Smooth muscle cell (in vitro differentiated cells): Measurements from ENCODE around the gene SHISA6. TPM values are rescaled to one million over a fixed set of nuclear protein-coding genes. Genes with fewer than 3 reads are reported as not detected.

Experiments used
- DNase-seq: peaks from one replicate; lab custom pipeline; 2025; ENCODE audit not compliant: unreplicated experiment; lab: John Stamatoyannopoulos, UW
- H2AFZ ChIP-seq: fragments of 200-600 bp; sonication (generic); 2 replicates; pipeline ENCODE4 v1.6.0; 2016; ENCODE audit warnings: antibody characterized with exemption, low read depth, mild to moderate bottlenecking
- H3F3A ChIP-seq: fragments of 200-600 bp; sonication (generic); 2 replicates; pipeline ENCODE4 v1.6.0; 2017; ENCODE audit warnings: antibody characterized with exemption, low read depth
- H3K27ac ChIP-seq: fragments of 200-600 bp; sonication (generic); 2 replicates; pipeline ENCODE4 v1.5.1; 2016; ENCODE audit warnings: low read depth, mild to moderate bottlenecking
- H3K27me3 ChIP-seq: fragments of 200-600 bp; sonication (generic); 2 replicates; pipeline ENCODE4 v1.6.1; 2016; ENCODE audit warnings: low read depth, mild to moderate bottlenecking
- H3K36me3 ChIP-seq: fragments of 200-600 bp; sonication (generic); 2 replicates; pipeline ENCODE4 v1.5.1; 2016; ENCODE audit warnings: low read depth
- H3K4me1 ChIP-seq: fragments of 200-600 bp; sonication (generic); 2 replicates; pipeline ENCODE4 v1.5.1; 2016; ENCODE audit warnings: low read depth
- H3K4me2 ChIP-seq: fragments of 200-600 bp; sonication (generic); 2 replicates; pipeline ENCODE4 v1.6.0; 2016; ENCODE audit warnings: mild to moderate bottlenecking
- H3K4me3 ChIP-seq: fragments of 200-600 bp; sonication (generic); 2 replicates; pipeline ENCODE4 v1.5.1; 2016; ENCODE audit warnings: mild to moderate bottlenecking
- H3K79me2 ChIP-seq: fragments of 200-600 bp; sonication (generic); 2 replicates; pipeline ENCODE4 v1.6.0; 2016; ENCODE audit warnings: low read depth, mild to moderate bottlenecking
- H3K9ac ChIP-seq: fragments of 200-600 bp; sonication (generic); 2 replicates; pipeline ENCODE4 v1.6.0; 2016; ENCODE audit warnings: low read depth
- H3K9me3 ChIP-seq: fragments of 200-600 bp; sonication (generic); replicated peaks from 2 replicates; pipeline ENCODE4 v1.5.1; 2016; ENCODE audit warnings: low read depth
- H4K20me1 ChIP-seq: fragments of 200-600 bp; sonication (generic); 2 replicates; pipeline ENCODE4 v1.6.0; 2016; ENCODE audit warnings: low read depth
- CTCF ChIP-seq: fragments of 200-600 bp; sonication (generic); IDR thresholded peaks from 2 replicates; pipeline ENCODE4 v1.5.1; 2017; ENCODE audit warnings: borderline replicate concordance, mild to moderate bottlenecking, antibody characterized with exemption; ENCODE audit not compliant: insufficient read depth, poor library complexity, severe bottlenecking
- WGBS: methylation state at CpG from one replicate; pipeline ENCODE4 v1.1.7; 2016; ENCODE audit warnings: low lambda C conversion rate; 5-methylcytosine and 5-hydroxymethylcytosine counted together
- polyA plus RNA-seq: library from polyadenylated mRNA; unstranded; fragments of >200 nt; fragmentation: Nextera tagmentation; extraction: Ambion mirVana; gene quantifications from 2 replicates; pipeline ENCODE4 v1.2.1, GENCODE V29; 2016
- total RNA-seq: library from RNA; depleted of rRNA; stranded (reverse); fragments of >200 nt; gene quantifications from 2 replicates; pipeline ENCODE4 v1.2.3, GENCODE V29; 2014

SHISA6 gene
- total and polyA plus RNA-seq, 2 experiments from 2014 or later: 0.04 to 0.35 TPM

DNA sequence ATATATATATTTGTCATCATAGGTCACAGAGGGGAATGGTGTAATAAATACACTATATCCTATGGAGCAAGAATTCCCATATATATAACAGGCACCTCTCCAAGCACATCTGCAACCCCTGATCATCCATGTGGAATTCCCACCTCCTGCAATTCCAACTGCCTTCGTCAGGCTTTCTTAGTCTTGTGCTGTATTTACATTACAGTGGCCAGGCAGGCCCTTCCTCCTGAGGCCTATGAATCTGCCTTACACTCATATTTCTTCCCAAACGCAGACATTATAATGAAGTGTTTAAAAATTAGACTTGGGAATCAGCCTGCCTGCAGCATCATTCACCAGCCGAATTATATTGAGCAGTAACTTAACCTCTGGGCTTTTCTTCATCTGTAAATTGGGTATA, 338.0 kb downstream of the SHISA6 start:
- WGBS: 79% methylated on average over 3 of the region's 3 CpGs
- H3K36me3 ChIP-seq: no peaks in the 10 kb centered on the region
- no peak overlapping the region for H2AFZ ChIP-seq
- no peak for TF ChIP-seq CTCF
- no peaks in the 10 kb centered on the region for H3F3A ChIP-seq
- no peaks in the 10 kb centered on the region for H4K20me1 ChIP-seq
- no peak overlapping the region for H3K27ac ChIP-seq
- no peaks in the 10 kb centered on the region for H3K4me1 ChIP-seq
- no peak overlapping the region for H3K4me2 ChIP-seq
- H3K4me3 ChIP-seq: no peak overlapping the region
- no peak overlapping the region for H3K9ac ChIP-seq
- no peaks in the 10 kb centered on the region for H3K9me3 ChIP-seq
- DNase-seq: no peak
- H3K27me3 ChIP-seq: no peaks in the 10 kb centered on the region
- H3K79me2 ChIP-seq: no peaks in the 10 kb centered on the region

DNA sequence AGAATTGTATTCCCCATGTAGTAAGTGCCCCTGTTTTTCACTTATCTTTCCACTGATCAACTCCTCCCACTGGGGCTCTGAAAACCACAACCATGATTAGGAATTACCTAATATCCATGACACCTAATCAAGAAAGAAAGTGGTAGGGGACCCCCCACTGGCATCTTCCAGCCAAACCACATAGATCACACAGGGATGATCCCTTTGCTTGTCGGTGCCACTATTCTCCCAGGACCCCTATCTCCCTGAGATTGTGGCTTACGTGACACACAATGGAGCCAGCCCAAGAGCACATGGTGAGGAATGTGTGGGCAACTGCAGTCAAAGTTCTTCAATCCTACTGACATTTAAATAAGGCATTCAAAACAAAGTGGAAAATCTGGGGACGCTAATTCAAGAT, 339.7 kb downstream of the SHISA6 start:
- H3K36me3 ChIP-seq: no peaks in the 10 kb centered on the region
- no peak overlapping the region for H3K4me2 ChIP-seq
- H2AFZ ChIP-seq: no peak overlapping the region
- H3F3A ChIP-seq: no peaks in the 10 kb centered on the region
- 89% methylated on average over 3 of the region's 3 CpGs for whole genome bisulfite sequencing
- H3K9ac ChIP-seq: no peak overlapping the region
- TF ChIP-seq CTCF: no peak
- no peaks in the 10 kb centered on the region for H3K9me3 ChIP-seq
- no peaks in the 10 kb centered on the region for H3K27me3 ChIP-seq
- no peak for DNase-seq
- no peaks in the 10 kb centered on the region for H3K79me2 ChIP-seq
- no peak overlapping the region for H3K27ac ChIP-seq
- H3K4me1 ChIP-seq: no peaks in the 10 kb centered on the region
- no peaks in the 10 kb centered on the region for H4K20me1 ChIP-seq
- no peak overlapping the region for H3K4me3 ChIP-seq

DNA sequence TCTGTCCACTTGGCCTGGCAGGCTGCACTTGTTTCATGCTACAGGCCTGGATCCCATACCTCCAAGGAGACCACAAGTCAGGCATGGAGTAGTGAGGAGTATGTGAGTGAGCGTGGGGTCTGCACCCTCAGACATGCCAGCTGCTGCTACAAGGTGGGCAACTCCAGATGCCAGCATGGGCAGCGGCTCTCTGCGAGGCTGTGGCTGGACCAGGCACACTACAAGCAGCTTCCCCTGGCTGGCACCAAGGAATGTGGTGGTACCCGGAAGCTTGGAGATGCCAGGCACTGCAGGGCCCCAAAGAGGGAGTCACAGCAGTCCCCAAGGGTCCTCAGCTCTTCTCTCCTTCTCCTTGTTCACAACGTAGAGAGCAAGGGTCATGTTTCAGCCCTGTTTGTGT, 341.2 kb downstream of the SHISA6 start:
- 82% methylated on average over 5 of the region's 5 CpGs for WGBS

More for the DNA sequence above, 341.2 kb downstream of the SHISA6 start:
- H3K79me2 ChIP-seq: no peaks in the 10 kb centered on the region
- no peak overlapping the region for H3K4me2 ChIP-seq
- TF ChIP-seq CTCF: no peak
- no peak overlapping the region for H3K27ac ChIP-seq
- no peak overlapping the region for H2AFZ ChIP-seq
- H3K4me1 ChIP-seq: no peaks in the 10 kb centered on the region
- H3K9me3 ChIP-seq: no peaks in the 10 kb centered on the region
- no peak overlapping the region for H3K4me3 ChIP-seq
- no peaks in the 10 kb centered on the region for H3K36me3 ChIP-seq
- no peaks in the 10 kb centered on the region for H4K20me1 ChIP-seq
- H3F3A ChIP-seq: no peaks in the 10 kb centered on the region
- no peak overlapping the region for H3K9ac ChIP-seq
- no peaks in the 10 kb centered on the region for H3K27me3 ChIP-seq
- no peak for DNase-seq
